PFSK-1 (cell line): ENCODE data around the gene CNTNAP2.

Experiments
- FOXP2 ChIP-seq: optimal IDR thresholded peaks from 2 replicates; pipeline ENCODE3; 2011; ENCODE audit warnings: borderline replicate concordance, control low read depth, inconsistent platforms; ENCODE audit not compliant: insufficient read depth; ENCODE audit errors: extremely low read length, extremely low read depth
- POLR2AphosphoS5 ChIP-seq: IDR thresholded peaks from 2 replicates; pipeline ENCODE4 v1.6.1; 2012; ENCODE audit warnings: low read depth, mild to moderate bottlenecking, control low read depth, low read length, moderate library complexity
- SIN3A ChIP-seq: IDR thresholded peaks from 2 replicates; pipeline ENCODE4 v1.6.1; 2012; ENCODE audit warnings: mild to moderate bottlenecking, low read length, moderate library complexity, borderline replicate concordance; ENCODE audit not compliant: insufficient read depth
- TAF1 ChIP-seq: IDR thresholded peaks from 2 replicates; pipeline ENCODE4 v1.6.1; 2012; ENCODE audit warnings: low read length, control low read depth, borderline replicate concordance; ENCODE audit not compliant: insufficient read depth
- TF ChIP-seq, protein P1 (sequence below), 2 experiments: IDR thresholded peaks; 2 replicates each; pipeline versions ENCODE4 v1.6.1 to v1.8.0; 2011 to 2012; ENCODE audit warnings: low read depth in 2 of 2, low read length in 2 of 2, control low read depth in 1 of 2, inconsistent platforms in 1 of 2, mild to moderate bottlenecking in 1 of 2, moderate library complexity in 1 of 2; ENCODE audit not compliant: insufficient read depth in 1 of 2

The CNTNAP2 gene

GRCh38 chr7:147279514-147279913 lies 1162.9 kb downstream of the CNTNAP2 start:
- TF ChIP-seq POLR2AphosphoS5 (no peak), TAF1 (no peak), FOXP2 (no peak), SIN3A (no peak)
- TF ChIP-seq, protein P1, sequence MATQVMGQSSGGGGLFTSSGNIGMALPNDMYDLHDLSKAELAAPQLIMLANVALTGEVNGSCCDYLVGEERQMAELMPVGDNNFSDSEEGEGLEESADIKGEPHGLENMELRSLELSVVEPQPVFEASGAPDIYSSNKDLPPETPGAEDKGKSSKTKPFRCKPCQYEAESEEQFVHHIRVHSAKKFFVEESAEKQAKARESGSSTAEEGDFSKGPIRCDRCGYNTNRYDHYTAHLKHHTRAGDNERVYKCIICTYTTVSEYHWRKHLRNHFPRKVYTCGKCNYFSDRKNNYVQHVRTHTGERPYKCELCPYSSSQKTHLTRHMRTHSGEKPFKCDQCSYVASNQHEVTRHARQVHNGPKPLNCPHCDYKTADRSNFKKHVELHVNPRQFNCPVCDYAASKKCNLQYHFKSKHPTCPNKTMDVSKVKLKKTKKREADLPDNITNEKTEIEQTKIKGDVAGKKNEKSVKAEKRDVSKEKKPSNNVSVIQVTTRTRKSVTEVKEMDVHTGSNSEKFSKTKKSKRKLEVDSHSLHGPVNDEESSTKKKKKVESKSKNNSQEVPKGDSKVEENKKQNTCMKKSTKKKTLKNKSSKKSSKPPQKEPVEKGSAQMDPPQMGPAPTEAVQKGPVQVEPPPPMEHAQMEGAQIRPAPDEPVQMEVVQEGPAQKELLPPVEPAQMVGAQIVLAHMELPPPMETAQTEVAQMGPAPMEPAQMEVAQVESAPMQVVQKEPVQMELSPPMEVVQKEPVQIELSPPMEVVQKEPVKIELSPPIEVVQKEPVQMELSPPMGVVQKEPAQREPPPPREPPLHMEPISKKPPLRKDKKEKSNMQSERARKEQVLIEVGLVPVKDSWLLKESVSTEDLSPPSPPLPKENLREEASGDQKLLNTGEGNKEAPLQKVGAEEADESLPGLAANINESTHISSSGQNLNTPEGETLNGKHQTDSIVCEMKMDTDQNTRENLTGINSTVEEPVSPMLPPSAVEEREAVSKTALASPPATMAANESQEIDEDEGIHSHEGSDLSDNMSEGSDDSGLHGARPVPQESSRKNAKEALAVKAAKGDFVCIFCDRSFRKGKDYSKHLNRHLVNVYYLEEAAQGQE (IDR thresholded peaks at IDR 0.05; ENCODE audit: insufficient read depth in 1 of 2, low read depth in 2 of 2, low read length in 2 of 2): no peak

- TF ChIP-seq, protein P1 (IDR thresholded peaks at IDR 0.05; ENCODE audit: insufficient read depth in 1 of 2, low read depth in 2 of 2, low read length in 2 of 2): no peak
- TF ChIP-seq TAF1: no peak
- TF ChIP-seq POLR2AphosphoS5: no peak
- no peak for TF ChIP-seq SIN3A
- TF ChIP-seq FOXP2: no peak
Measured at GRCh38 chr7:147279964-147280374, 1163.4 kb downstream of the CNTNAP2 start.

- no peak for TF ChIP-seq FOXP2
- no peak for TF ChIP-seq POLR2AphosphoS5
- TF ChIP-seq SIN3A: no peak
- TF ChIP-seq TAF1: no peak
- TF ChIP-seq, protein P1 (IDR thresholded peaks at IDR 0.05; ENCODE audit: insufficient read depth in 1 of 2, low read depth in 2 of 2, low read length in 2 of 2): no peak
Measured at GRCh38 chr7:147282204-147282603, 1165.6 kb downstream of the CNTNAP2 start.

DNA sequence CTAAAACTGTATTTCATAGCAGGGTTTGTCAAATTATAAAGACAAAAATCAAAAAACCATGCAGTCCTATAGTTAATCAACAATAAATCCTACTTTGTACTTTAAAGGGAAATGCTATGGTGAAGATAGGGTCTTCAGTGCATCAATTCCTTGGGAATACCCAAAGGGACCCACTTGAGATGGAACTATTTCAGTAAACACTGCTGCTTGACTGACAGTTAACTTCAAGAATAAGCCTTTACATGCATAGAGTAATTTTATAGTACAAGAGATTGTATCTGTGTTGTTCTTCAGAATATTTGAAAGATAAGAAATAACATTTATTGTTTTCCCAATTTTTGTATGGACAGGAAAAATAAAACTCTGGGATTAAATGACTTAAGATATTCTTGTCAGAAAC lies 1179.6 kb downstream of the CNTNAP2 start:
- TF ChIP-seq, protein P1 (IDR thresholded peaks at IDR 0.05; ENCODE audit: insufficient read depth in 1 of 2, low read depth in 2 of 2, low read length in 2 of 2): no peak
- TF ChIP-seq TAF1: no peak

DNA sequence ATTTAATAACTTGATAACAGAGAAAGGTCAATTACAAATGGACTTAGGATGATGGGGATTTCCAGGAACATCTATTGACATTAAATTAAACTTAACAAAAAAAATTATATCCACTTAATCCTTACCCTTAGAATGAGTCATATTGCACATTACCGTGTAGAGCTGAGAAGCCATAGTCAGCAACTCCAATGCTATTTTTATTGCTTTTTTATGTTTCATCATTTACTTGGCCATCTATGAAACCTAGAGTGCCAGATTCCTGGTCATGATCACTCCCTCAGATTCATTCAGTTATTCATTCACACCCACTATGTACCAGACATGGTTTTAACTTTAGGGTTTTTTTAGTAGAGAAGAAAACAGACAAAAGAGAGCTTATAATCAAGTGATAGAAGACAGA lies 1180.4 kb downstream of the CNTNAP2 start:
- no peak for TF ChIP-seq SIN3A
- TF ChIP-seq TAF1: no peak
- TF ChIP-seq POLR2AphosphoS5: no peak
- TF ChIP-seq, protein P1 (IDR thresholded peaks at IDR 0.05; ENCODE audit: insufficient read depth in 1 of 2, low read depth in 2 of 2, low read length in 2 of 2): no peak
- no peak for TF ChIP-seq FOXP2
